Activated CD8-positive, alpha-beta memory T cell treated with anti-CD3 and anti-CD28 coated beads, Interleukin-2, amount 50 U/mL, for 1 hour (primary cell): ENCODE data around the gene MAD1L1.
"Not testable (repeated sequence)": the region's sequence is repeated elsewhere in the genome, so short reads cannot be mapped to it uniquely, and the experiment has no call there.

ENCODE experiments used
- DNase-seq: peaks from one replicate; pipeline ENCODE4 v3.0.0-alpha.2; 2020; ENCODE audit errors: extremely low read depth

Gene MAD1L1

DNA sequence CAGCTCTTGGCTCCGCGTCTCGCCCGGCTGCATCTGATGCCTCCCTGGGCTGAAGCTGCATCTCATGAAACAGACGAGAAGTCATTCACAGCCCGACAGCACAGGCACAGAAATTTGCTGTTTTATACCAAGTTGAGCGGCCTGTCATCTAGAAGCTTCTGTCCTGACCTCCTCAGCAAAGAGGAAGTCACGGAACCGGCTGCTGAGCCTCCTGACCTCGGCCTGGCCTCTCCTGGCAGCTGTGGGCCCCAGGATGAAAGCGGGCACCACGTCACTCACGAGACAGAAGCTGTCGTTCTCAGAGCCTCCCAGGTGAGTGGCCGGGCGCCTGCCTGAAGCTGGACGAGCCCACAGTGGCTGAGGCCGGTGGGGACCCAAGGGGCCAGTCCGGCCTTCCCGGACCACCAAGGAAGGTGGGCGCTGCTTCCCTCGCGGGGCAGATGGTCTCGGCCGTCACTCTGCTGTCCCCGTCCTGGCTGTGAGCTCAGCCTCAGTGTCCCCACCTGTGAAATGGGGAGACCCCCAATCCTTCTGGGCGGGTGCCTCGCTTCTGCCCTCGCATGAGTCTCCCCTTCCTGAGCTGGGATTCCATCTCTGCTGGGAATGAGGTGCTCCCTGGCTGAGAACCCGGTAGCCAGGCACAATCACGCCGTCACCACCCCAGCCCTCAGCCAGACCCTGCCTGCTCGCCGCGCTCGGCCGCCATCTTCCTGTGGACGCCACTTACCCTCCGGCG, 391.3 kb downstream of the MAD1L1 start:
- DNase-seq = not testable (repeated sequence)

GRCh38 chr7:1840744-1841143, 392.0 kb downstream of the MAD1L1 start:
- DNase-seq = not testable (repeated sequence)

GRCh38 chr7:1839701-1840100, 393.0 kb downstream of the MAD1L1 start:
- no peak for DNase-seq

GRCh38 chr7:1838911-1839531, 393.7 kb downstream of the MAD1L1 start:
- not testable (repeated sequence) for DNase-seq

GRCh38 chr7:1838544-1838872, 394.2 kb downstream of the MAD1L1 start:
- not testable (repeated sequence) for DNase-seq

DNA sequence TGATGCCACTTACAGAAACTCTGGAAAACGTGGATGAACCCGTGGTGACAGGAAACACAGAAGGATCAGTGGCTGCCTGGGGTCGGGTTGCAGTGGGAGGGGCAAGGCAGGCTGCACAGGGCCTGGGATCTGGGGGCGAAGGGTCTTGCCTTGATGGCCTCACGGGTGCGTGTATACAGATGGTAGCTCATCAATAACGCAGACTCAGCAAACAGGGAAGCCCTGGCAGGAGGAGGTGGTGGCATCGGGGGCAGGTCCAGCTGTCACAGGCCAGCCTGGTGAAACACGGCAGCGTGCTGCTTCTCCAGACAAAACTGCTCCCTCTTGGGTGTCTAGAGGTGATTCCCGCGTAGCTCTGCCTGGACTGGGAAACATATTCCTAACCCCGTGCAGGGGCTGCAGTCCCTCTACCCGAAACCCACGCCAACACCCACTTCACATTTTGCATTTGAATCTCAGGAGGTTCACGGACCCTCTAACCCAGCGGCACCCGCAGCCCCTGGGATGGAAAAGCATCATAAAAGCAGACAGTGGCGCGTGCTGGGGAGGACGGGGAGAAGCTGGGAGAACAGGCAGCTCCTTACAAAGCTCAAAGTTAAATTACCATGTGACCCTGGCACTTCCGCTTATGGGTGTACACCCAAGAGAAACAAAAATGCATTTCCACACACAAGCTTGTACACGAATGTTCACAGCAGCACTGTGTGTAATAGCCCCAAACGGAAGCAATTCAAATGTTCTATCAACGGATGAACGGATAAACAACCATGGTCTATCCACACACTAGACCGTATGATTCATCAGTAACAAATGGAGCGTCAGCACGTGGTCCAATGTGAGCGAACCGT, 394.8 kb downstream of the MAD1L1 start:
- DNase-seq = not testable (repeated sequence)

GRCh38 chr7:1831933-1832535, 400.7 kb downstream of the MAD1L1 start:
- DNase-seq = not testable (repeated sequence)

GRCh38 chr7:1831471-1831870, 401.3 kb downstream of the MAD1L1 start:
- DNase-seq = not testable (repeated sequence)

- DNase-seq = not testable (repeated sequence)
These were observed 403.1 kb downstream of the MAD1L1 start for GRCh38 chr7:1829668-1830067.

- no peak for DNase-seq
These were observed 403.6 kb downstream of the MAD1L1 start for GRCh38 chr7:1829111-1829510.

DNA sequence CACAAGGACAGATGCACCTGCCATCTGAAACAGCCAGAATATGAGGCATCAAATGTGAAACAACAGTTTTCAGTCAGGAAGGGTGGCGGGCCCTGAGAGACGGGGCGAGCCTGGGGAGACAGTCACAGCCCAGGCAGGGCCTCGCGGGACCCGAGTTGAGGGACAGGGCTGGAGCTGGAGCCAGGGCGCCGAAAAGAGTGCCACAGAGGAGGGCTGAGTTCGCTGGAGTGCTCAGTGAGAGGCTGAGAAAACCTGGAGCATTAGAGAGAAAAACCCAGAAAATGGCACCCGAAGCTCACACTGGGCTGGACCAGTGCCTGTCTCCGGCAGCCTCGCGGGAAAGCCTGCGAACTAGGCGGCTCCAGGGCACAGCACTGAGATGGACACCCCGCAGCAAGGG, 404.6 kb downstream of the MAD1L1 start:
- not testable (repeated sequence) for DNase-seq

- not testable (repeated sequence) for DNase-seq
These were observed 405.2 kb downstream of the MAD1L1 start for GRCh38 chr7:1827521-1827981.

DNA sequence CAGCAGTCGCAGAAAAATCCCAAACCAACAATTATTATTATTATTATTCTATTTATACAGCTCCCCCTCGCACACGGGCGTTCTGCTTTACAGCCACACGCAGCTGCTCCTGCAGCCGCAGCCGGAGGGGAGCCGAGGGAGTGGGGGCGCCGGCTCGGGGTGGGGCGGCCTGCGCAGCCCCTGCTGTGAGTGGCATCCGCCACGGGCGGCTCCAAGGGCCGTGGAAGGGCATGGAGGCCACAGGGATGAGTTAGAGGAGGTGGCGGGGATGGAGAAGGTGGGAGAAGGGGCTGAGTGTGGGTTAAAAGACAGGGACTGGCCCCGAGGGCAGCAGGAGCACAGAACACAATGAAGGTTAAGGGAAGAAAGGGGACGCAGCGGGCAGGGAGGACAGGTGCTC, 405.8 kb downstream of the MAD1L1 start:
- DNase-seq = not testable (repeated sequence)

GRCh38 chr7:1825897-1826741, 406.6 kb downstream of the MAD1L1 start:
- no peak for DNase-seq

GRCh38 chr7:1825647-1825896, 407.2 kb downstream of the MAD1L1 start:
- not testable (repeated sequence) for DNase-seq

GRCh38 chr7:1824882-1825646, 407.7 kb downstream of the MAD1L1 start:
- DNase-seq = not testable (repeated sequence)

DNA sequence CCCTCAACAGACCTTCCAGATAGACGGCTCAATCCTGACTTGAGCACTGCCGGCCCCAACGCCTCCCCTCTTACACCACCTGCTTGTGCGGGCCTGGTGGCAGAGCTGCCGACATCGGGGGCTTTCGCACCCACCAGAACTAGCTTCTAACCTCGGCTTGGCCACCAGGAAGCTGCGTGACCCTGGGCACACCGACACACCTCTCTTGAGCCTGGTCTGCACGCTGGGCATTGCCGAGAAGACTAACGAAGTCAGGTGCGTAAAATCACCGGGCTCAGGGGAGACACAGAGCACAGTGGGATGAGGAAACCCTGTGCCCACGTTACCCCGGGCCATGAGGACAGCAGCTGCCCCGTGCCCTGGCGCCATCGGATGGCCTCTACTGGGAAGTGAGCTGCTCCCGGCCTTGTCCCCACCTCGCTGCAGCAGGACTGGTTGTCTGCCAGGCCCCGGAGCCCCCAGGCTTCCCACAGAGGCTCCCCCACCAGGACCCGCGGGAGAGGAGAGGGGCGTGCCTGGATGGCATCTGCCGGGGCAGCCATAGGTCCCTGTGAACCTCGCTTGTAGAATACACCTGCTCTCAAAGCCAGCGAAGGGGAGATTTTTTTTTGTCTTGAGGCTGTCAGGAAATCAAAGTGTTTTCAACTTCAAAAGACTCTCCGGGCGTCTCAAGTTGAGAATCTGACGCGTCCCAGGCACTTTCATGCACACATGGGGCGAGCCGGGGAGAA, 408.4 kb downstream of the MAD1L1 start:
- DNase-seq = peak; percentile 24

DNA sequence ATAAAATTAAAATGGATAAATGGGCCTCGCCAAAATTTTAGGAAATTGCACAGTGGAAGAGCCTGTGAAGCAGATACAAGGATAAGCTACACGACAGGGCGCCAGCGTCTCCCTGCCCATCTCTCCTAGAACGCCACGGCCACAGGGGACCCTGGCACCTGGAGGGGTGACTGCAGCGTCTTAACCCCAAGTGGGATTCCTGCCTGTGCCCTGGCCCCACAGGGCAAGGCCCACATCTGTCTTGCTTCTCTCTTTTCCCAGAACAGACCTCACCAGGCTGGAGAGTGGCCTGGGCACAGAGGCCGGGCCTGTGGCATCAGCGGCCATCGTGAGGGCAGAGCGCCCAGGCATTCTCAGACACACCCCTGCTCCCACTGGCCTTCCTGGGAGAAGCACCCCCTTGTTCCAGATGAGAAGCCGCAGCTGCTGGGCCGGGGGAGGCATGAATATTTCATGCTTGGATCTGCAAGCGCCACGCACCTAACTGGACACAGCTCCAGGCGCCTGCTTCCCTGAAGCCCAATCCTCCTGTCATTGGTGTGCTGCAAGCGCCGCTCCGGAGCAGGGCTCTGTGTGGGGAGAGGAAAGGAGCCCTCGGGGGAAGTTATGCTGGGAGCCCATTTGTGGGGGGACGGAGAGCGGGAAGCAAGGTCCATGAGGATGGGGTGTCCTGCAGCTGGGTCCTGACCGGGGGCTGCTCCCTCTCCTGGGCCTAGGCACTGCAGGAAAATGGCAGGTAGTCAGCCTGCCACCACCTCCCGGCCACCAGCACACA, 409.2 kb downstream of the MAD1L1 start:
- no peak for DNase-seq

DNA sequence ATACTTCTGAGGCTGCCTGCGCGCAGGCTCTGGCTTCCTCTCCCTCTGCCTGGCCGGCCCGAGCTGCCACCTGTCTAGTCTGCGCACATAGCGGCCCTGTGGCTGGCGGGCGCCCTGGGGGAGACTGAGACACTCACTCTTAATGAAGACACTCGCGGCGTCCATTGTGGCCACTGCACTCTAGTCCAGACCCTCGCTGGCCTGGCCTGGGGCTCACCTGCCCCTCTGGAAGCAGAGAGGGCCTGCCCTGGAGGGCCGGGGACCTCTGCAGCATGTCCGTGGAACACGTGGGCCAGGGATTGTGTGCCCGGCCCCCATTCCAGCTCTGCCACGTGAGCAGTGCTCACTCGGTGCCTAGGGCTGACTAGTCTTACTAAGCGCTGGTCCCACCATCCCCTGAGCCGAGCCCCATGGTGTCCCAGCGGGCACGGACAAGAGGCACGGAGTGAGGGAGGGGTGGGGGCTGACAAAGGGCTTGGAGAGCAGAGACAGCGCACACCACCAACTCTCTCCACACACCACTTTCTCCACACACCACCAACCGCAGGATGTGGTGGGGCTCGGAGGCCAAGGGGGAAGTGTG, 413.4 kb downstream of the MAD1L1 start:
- DNase-seq = no peak
